Measurements from ENCODE around the gene KRTAP3-3.
"Not testable (repeated sequence)": the region's sequence is repeated elsewhere in the genome, so short reads cannot be mapped to it uniquely, and the experiment has no call there.

KRTAP3-3 gene

DNA sequence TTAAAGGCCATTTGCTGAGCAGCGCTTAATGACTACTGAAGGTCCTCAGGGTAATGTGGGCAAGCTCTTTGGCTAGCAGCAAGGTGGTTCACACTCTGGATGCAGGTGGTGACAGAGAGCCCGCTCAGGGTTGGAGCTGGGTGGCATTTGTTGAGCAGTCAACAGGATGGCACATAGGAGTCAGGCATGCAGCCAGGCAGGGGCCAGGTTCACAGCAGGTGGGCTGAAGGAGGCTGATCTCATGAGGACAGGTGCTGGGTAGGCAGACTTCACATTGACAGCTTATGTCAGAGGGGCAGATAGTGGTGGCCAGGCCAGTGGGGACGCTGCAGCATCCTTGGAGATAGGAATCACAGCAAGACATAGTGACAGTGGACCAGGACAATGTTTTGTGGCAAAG, 10.4 kb upstream of the KRTAP3-3 start:
- TF ChIP-seq, protein P1, sequence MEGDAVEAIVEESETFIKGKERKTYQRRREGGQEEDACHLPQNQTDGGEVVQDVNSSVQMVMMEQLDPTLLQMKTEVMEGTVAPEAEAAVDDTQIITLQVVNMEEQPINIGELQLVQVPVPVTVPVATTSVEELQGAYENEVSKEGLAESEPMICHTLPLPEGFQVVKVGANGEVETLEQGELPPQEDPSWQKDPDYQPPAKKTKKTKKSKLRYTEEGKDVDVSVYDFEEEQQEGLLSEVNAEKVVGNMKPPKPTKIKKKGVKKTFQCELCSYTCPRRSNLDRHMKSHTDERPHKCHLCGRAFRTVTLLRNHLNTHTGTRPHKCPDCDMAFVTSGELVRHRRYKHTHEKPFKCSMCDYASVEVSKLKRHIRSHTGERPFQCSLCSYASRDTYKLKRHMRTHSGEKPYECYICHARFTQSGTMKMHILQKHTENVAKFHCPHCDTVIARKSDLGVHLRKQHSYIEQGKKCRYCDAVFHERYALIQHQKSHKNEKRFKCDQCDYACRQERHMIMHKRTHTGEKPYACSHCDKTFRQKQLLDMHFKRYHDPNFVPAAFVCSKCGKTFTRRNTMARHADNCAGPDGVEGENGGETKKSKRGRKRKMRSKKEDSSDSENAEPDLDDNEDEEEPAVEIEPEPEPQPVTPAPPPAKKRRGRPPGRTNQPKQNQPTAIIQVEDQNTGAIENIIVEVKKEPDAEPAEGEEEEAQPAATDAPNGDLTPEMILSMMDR (IDR thresholded peaks at IDR 0.05; ENCODE audit: low read depth, low read length, missing control alignments) = no peak
- no peak overlapping the region for H3K4me3 ChIP-seq (ENCODE audit: low read depth, low read length)
- no peak for DNase-seq (ENCODE audit: low read depth)

DNA sequence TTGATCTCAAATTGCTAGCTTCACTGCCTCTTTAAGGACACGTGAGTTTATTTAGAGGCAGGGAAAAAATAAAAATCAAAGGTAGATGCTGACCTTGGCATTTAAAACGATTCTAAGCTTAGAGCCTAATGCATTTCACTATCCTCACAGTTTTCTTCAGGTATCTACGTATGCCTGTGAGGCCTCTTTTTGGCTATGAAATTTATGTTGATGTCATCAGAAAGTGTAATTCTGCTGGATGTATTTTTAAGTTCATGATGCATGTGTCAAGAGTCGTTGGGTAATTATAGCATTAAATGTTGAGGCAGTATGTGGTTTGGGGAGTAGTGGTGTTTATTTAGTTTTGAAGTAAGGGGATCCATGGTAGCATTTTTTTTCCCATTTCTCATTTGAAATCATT, 10.0 kb upstream of the KRTAP3-3 start:
- no peak for DNase-seq (ENCODE audit: low read depth)
- H3K4me3 ChIP-seq (ENCODE audit: low read depth, low read length) = no peak overlapping the region
- TF ChIP-seq, protein P1 (IDR thresholded peaks at IDR 0.05; ENCODE audit: low read depth, low read length, missing control alignments) = no peak

DNA sequence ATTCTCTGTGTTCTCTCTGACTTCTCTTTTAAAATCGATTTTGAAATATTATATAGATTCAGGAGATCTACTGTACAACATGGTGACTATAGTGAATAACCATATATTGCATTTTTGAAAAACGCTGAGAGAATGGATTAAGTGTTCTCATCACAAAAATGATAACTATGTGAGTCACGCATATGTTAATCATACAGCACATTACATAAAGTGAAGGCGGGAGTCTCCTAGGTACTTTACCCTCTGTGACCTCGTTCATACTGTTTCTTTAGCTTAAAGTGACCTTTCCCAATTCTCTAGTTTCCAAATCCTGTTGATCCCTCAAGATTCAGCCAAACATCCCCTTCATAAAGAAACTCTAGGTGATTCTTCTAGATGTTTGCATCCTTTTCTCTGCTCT, 8.8 kb upstream of the KRTAP3-3 start:
- no peak for DNase-seq (ENCODE audit: low read depth)
- no peak overlapping the region for H3K4me3 ChIP-seq (ENCODE audit: low read depth, low read length)
- TF ChIP-seq, protein P1 (IDR thresholded peaks at IDR 0.05; ENCODE audit: low read depth, low read length, missing control alignments) = no peak

DNA sequence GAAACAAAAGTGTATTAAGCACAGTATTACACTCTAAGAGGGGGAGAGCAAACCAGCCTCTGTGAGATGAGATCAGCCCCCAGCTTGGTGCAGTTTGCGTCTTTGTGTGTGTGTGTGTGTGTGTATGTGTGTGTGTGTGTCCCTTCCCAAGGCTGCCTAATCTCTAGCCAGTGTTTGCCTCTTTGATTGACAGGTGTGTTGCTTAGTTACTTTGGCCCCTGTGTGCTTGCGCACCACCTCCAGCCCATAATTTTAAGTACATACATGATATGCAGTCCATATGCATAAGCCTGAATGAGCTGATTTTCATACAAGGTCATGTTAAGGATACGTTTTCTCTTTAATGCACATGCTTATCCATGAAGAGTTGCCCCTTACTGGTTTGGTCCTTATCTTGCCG, 7.8 kb upstream of the KRTAP3-3 start:
- TF ChIP-seq, protein P1 (IDR thresholded peaks at IDR 0.05; ENCODE audit: low read depth, low read length, missing control alignments) = no peak
- DNase-seq (ENCODE audit: low read depth) = no peak
- no peak overlapping the region for H3K4me3 ChIP-seq (ENCODE audit: low read depth, low read length)

DNA sequence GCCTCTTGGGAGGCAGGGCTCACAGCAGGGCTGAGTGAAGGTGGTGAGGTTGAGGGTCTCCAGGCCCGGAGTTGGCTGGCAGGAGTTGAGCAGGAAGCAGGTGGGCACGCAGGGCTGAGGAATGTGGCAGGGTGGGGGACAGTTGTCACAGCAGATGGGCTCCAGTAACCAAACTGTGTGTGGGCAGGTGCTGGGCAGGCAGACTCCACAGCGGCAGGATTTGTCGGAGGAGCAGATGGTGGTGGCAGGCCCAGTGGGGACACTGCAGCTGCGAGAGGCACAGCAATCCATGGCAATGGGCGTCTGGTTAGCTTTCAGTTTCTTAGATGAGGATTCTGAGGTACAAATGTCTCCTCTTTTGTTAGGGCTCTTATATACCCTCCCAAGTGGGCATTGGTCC, 5.6 kb upstream of the KRTAP3-3 start, which contains the start of gene KRTAP3-2:
TSS of gene KRTAP3-2 (minus strand) at position 344 of the 400 bp plus-strand sequence. CDS start at position 291, 53 bp downstream.
- not testable (repeated sequence) for DNase-seq (ENCODE audit: low read depth); H3K4me3 ChIP-seq (ENCODE audit: low read depth, low read length)

DNA sequence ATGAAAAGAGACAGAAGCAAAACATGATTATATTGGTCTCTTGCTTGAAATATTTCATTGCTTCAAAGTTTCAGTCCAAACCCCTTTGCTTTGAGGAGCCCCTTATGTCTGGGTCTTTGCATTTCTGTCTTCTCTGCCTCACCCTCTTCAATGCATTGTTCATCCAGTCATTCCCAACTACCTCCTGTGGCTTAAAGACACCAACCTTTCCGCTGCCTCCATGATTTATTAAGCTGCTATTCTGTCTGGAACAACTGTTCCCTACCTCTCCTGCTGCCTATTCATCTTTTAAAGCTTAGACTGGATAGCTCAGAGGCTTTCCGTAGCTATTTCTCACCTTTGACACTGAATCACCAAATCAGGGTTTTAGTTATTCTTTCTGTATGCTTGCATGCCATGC, 3.4 kb upstream of the KRTAP3-3 start:
- TF ChIP-seq, protein P1 (IDR thresholded peaks at IDR 0.05; ENCODE audit: low read depth, low read length, missing control alignments) = no peak
- no peak overlapping the region for H3K4me3 ChIP-seq (ENCODE audit: low read depth, low read length)
- no peak for DNase-seq (ENCODE audit: low read depth)

DNA sequence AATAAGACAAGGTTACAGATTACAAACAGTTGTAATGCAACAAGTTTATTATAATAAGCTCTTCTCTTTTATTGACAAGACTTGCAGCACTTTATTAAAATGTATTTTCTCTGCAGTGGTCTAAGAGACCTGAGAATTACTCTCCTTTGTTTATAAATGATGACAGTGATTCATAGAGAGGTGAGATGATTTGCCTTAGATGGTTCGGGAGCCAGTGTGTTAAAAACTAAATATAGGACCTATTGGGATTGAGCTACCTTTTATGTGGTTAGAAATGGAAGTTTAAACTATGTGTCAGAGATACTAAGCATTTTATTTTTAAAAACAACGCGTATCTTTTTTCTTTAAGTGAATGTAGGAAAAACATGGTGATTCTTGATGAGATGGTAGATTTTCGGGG, 2.9 kb upstream of the KRTAP3-3 start:
- H3K4me3 ChIP-seq (ENCODE audit: low read depth, low read length) = no peak overlapping the region
- TF ChIP-seq, protein P1 (IDR thresholded peaks at IDR 0.05; ENCODE audit: low read depth, low read length, missing control alignments) = no peak
- DNase-seq (ENCODE audit: low read depth) = no peak

All from GM12864 (cell line).